ENCODE results near the gene TOR4A. TPM values are rescaled to one million over a fixed set of nuclear protein-coding genes. Genes with fewer than 3 reads are reported as not detected.
A peak's percentile ranks its signal among the peaks of the same experiment; 100 is the strongest.

The TOR4A gene
- total and polyA plus RNA-seq, 9 of the 15 experiments (the other 6 are each of a cell fraction or from before 2014, with no cell fraction given) = 3.9 to 49.2 (median 8.8) TPM

- TF ChIP-seq ETV6 (IDR thresholded peaks at IDR 0.05; ENCODE audit: borderline replicate concordance in 1 of 2, low read depth in 2 of 2, low read length in 1 of 2) (no peak), ETV6 (CRISPR knock-in tag; IDR thresholded peaks at IDR 0.05; ENCODE audit: borderline replicate concordance) (no peak), CREB1 (IDR thresholded peaks at IDR 0.05) (0 out of 2 replicates have a peak, but pooled peaks have one; percentile 20), CREB1 (CRISPR knock-in tag; IDR thresholded peaks at IDR 0.05) (no peak; the same call in 1 of the 2 replicates), FIP1L1 (IDR thresholded peaks at IDR 0.05; ENCODE audit: low read depth, low read length, poor library complexity, severe bottlenecking) (peak; percentile 58), FOXJ3 (CRISPR knock-in tag; IDR thresholded peaks at IDR 0.05) (no peak), HDAC2 (IDR thresholded peaks at IDR 0.05) (0 out of 2 replicates have a peak, but pooled peaks have one; percentile 55), ZBTB7A (IDR thresholded peaks at IDR 0.05; ENCODE audit: borderline replicate concordance, control insufficient read depth, low read depth, low read length) (peak; percentile 62; the same call in 1 of the 2 replicates), GTF2E2 (tag; IDR thresholded peaks at IDR 0.05) (0 out of 2 replicates have a peak, but pooled peaks have one; percentile 54), RFX5 (IDR thresholded peaks at IDR 0.05; ENCODE audit: low read depth, low read length) (no peak), CREB3L1 (IDR thresholded peaks at IDR 0.05; ENCODE audit: borderline replicate concordance, low read depth) (peak; percentile 55; the same call in 1 of the 2 replicates), GTF2F1 (IDR thresholded peaks at IDR 0.05; ENCODE audit: low read depth, low read length) (no peak), ZBTB8A (IDR thresholded peaks at IDR 0.05; ENCODE audit: partially characterized antibody) (no peak), ZBTB40 (IDR thresholded peaks at IDR 0.05) (peak; percentile 50; the same call in 1 of the 2 replicates), ZBTB40 (CRISPR knock-in tag; IDR thresholded peaks at IDR 0.05) (peak; percentile 40; the same call in 1 of the 2 replicates), SIN3B (IDR thresholded peaks at IDR 0.05; ENCODE audit: low read depth) (0 out of 2 replicates have a peak, but pooled peaks have one; percentile 8)
These were observed 38.8 kb downstream of the TOR4A start (continued) for GRCh38 chr9:137316012-137316981.
